HEK293 (cell line): Measurements from ENCODE around the gene HEPACAM2.

ENCODE experiments used
- CTCF ChIA-PET: fragments of 350-600 bp; formaldehyde crosslinking; extraction: SDS; loops from one replicate; lab custom pipeline; 2021; ENCODE audit warnings: antibody characterized with exemption; lab: Yijun Ruan, JAX
- POLR2A ChIA-PET: fragments of 300-600 bp; formaldehyde crosslinking; extraction: SDS; loops from one replicate; lab custom pipeline; 2020; ENCODE audit warnings: antibody characterized with exemption, inconsistent platforms; lab: Yijun Ruan, JAX
- H3K27ac ChIP-seq: fragments of 200-500 bp; sonication (Bioruptor generic); 2 replicates; pipeline ENCODE4 v1.5.1; 2014; ENCODE audit warnings: low read depth, low read length, control low read depth, inconsistent platforms; ENCODE audit errors: extremely low read depth
- H3K36me3 ChIP-seq, 2 experiments: fragments of 200-500 bp in 1 of 2; sonication (Bioruptor generic) in 1 of 2; 1 replicate in 1 of 2; 2 replicates in 1 of 2; pipeline ENCODE4 v1.5.1; 2014 to 2017; ENCODE audit warnings: inconsistent platforms in 2 of 2, low read length in 2 of 2; ENCODE audit not compliant: control insufficient read depth in 2 of 2, insufficient read depth in 1 of 2
- H3K4me1 ChIP-seq: fragments of 200-500 bp; sonication (Bioruptor generic); 2 replicates; pipeline ENCODE4 v1.5.1; 2014; ENCODE audit warnings: mild to moderate bottlenecking, low read length, inconsistent platforms; ENCODE audit not compliant: control insufficient read depth, insufficient read depth
- H3K4me3 ChIP-seq: 2 replicates; pipeline ENCODE4 v1.5.1; 2011; ENCODE audit warnings: low read depth, mild to moderate bottlenecking, control low read depth, low read length, moderate library complexity
- H3K9me3 ChIP-seq: fragments of 200-500 bp; sonication (Bioruptor generic); 2 replicates; pipeline ENCODE4 v1.5.1; 2014; ENCODE audit warnings: low read depth, low read length, inconsistent platforms; ENCODE audit not compliant: control insufficient read depth, insufficient read depth
- GLI2 ChIP-seq: fragments of 450-650 bp; formaldehyde crosslinking; IDR thresholded peaks from 2 replicates; pipeline ENCODE4; 2017; ENCODE audit warnings: missing biosample characterization, missing genetic modification characterization, low read depth, borderline replicate concordance
- GLIS2 ChIP-seq: fragments of 450-650 bp; formaldehyde crosslinking; IDR thresholded peaks from 2 replicates; pipeline ENCODE4 v1.5.1; 2016; ENCODE audit warnings: missing biosample characterization, missing genetic modification characterization
- KLF7 ChIP-seq: fragments of 450-650 bp; formaldehyde crosslinking; IDR thresholded peaks from 2 replicates; pipeline ENCODE4 v1.5.1; 2016; ENCODE audit warnings: missing biosample characterization, missing genetic modification characterization, borderline replicate concordance
- KLF9 ChIP-seq: fragments of 450-650 bp; formaldehyde crosslinking; IDR thresholded peaks from 2 replicates; pipeline ENCODE4 v1.5.1; 2016; ENCODE audit warnings: missing biosample characterization, missing genetic modification characterization, low read depth
- ZFP3 ChIP-seq: fragments of 450-650 bp; formaldehyde crosslinking; IDR thresholded peaks from 2 replicates; pipeline ENCODE4 v1.5.1; 2016; ENCODE audit warnings: low read depth, missing biosample characterization, missing genetic modification characterization
- ZFP41 ChIP-seq: fragments of 450-650 bp; formaldehyde crosslinking; IDR thresholded peaks from 2 replicates; pipeline ENCODE4 v1.5.1; 2016; ENCODE audit warnings: missing biosample characterization, missing genetic modification characterization, borderline replicate concordance
- ZFP69B ChIP-seq: fragments of 450-650 bp; formaldehyde crosslinking; IDR thresholded peaks from 2 replicates; pipeline ENCODE4 v1.5.1; 2016; ENCODE audit warnings: missing biosample characterization, missing genetic modification characterization
- ZIC2 ChIP-seq: fragments of 450-650 bp; formaldehyde crosslinking; IDR thresholded peaks from 2 replicates; pipeline ENCODE4 v1.5.1; 2016; ENCODE audit warnings: missing biosample characterization, missing genetic modification characterization
- ZNF112 ChIP-seq: fragments of 450-650 bp; formaldehyde crosslinking; IDR thresholded peaks from 2 replicates; pipeline ENCODE4 v1.5.0; 2017; ENCODE audit warnings: missing biosample characterization, missing genetic modification characterization
- ZNF121 ChIP-seq: fragments of 450-650 bp; formaldehyde crosslinking; IDR thresholded peaks from 2 replicates; pipeline ENCODE4 v1.5.1; 2016; ENCODE audit warnings: missing biosample characterization, missing genetic modification characterization
- ZNF132 ChIP-seq: fragments of 450-650 bp; formaldehyde crosslinking; IDR thresholded peaks from 2 replicates; pipeline ENCODE4 v1.5.1; 2017; ENCODE audit warnings: missing biosample characterization, missing genetic modification characterization, borderline replicate concordance
- ZNF140 ChIP-seq: fragments of 450-650 bp; formaldehyde crosslinking; IDR thresholded peaks from 2 replicates; pipeline ENCODE4 v1.5.1; 2016; ENCODE audit warnings: missing biosample characterization, missing genetic modification characterization
- ZNF146 ChIP-seq: fragments of 450-650 bp; formaldehyde crosslinking; IDR thresholded peaks from 2 replicates; pipeline ENCODE4 v1.5.1; 2016; ENCODE audit warnings: missing biosample characterization, missing genetic modification characterization
- ZNF184 ChIP-seq: fragments of 450-650 bp; IDR thresholded peaks from 2 replicates; pipeline ENCODE4 v1.5.1; 2018; ENCODE audit warnings: missing biosample characterization, mild to moderate bottlenecking, missing genetic modification characterization
- ZNF211 ChIP-seq: fragments of 450-650 bp; formaldehyde crosslinking; IDR thresholded peaks from 2 replicates; pipeline ENCODE4 v1.5.1; 2016; ENCODE audit warnings: low read depth, missing biosample characterization, missing genetic modification characterization
- ZNF239 ChIP-seq: fragments of 450-650 bp; formaldehyde crosslinking; IDR thresholded peaks from 2 replicates; pipeline ENCODE4 v1.5.1; 2016; ENCODE audit warnings: missing biosample characterization, missing genetic modification characterization
- ZNF302 ChIP-seq: fragments of 450-650 bp; formaldehyde crosslinking; IDR thresholded peaks from 2 replicates; pipeline ENCODE4 v1.5.1; 2016; ENCODE audit warnings: missing biosample characterization, missing genetic modification characterization, low read depth
- ZNF362 ChIP-seq: fragments of 450-650 bp; formaldehyde crosslinking; IDR thresholded peaks from 2 replicates; pipeline ENCODE4 v1.5.1; 2016; ENCODE audit warnings: missing biosample characterization, missing genetic modification characterization
- ZNF423 ChIP-seq: fragments of 450-650 bp; formaldehyde crosslinking; IDR thresholded peaks from 2 replicates; pipeline ENCODE4 v1.5.1; 2016; ENCODE audit warnings: missing biosample characterization, missing genetic modification characterization
- ZNF521 ChIP-seq: fragments of 450-650 bp; formaldehyde crosslinking; IDR thresholded peaks from 2 replicates; pipeline ENCODE4 v1.5.1; 2017; ENCODE audit warnings: missing biosample characterization, mild to moderate bottlenecking, missing genetic modification characterization
- ZNF529 ChIP-seq: fragments of 450-650 bp; formaldehyde crosslinking; IDR thresholded peaks from 2 replicates; pipeline ENCODE4 v1.5.1; 2017; ENCODE audit warnings: missing genetic modification characterization, missing biosample characterization; ENCODE audit not compliant: insufficient replicate concordance
- ZNF580 ChIP-seq: fragments of 450-650 bp; formaldehyde crosslinking; IDR thresholded peaks from 2 replicates; pipeline ENCODE4 v1.5.1; 2016; ENCODE audit warnings: missing biosample characterization, missing genetic modification characterization
- ZNF629 ChIP-seq: fragments of 450-650 bp; formaldehyde crosslinking; IDR thresholded peaks from 2 replicates; pipeline ENCODE4 v1.5.1; 2017; ENCODE audit warnings: missing biosample characterization, missing genetic modification characterization
- ZNF645 ChIP-seq: fragments of 450-650 bp; formaldehyde crosslinking; IDR thresholded peaks from 2 replicates; pipeline ENCODE4; 2016; ENCODE audit warnings: missing biosample characterization, missing genetic modification characterization
- ZNF791 ChIP-seq: fragments of 450-650 bp; formaldehyde crosslinking; IDR thresholded peaks from 2 replicates; pipeline ENCODE4 v1.5.1; 2016; ENCODE audit warnings: missing biosample characterization, missing genetic modification characterization
- ZNF792 ChIP-seq: fragments of 450-650 bp; formaldehyde crosslinking; IDR thresholded peaks from 2 replicates; pipeline ENCODE4 v1.5.1; 2016; ENCODE audit warnings: missing biosample characterization, missing genetic modification characterization
- ZSCAN23 ChIP-seq: fragments of 450-650 bp; formaldehyde crosslinking; IDR thresholded peaks from 2 replicates; pipeline ENCODE4 v1.5.1; 2016; ENCODE audit warnings: missing biosample characterization, missing genetic modification characterization

HEPACAM2 gene

GRCh38 chr7:93235541-93235940 is 9.3 kb upstream of the HEPACAM2 start:
- TF ChIP-seq ZNF112 (tag by site-specific recombination) (no peak), ZNF121 (tag by site-specific recombination) (no peak), GLI2 (tag by site-specific recombination) (no peak), GLIS2 (tag by site-specific recombination) (no peak), ZNF132 (no peak), ZNF146 (tag by site-specific recombination) (no peak), ZNF211 (tag by site-specific recombination) (no peak), ZIC2 (tag by site-specific recombination) (no peak), ZFP41 (tag by site-specific recombination) (no peak), ZNF521 (tag by site-specific recombination) (no peak)
- H3K4me1 ChIP-seq, result no peaks in the 10 kb centered on the region
- no peak overlapping the region for H3K4me3 ChIP-seq
- ChIA-PET CTCF (interaction anchor here (0.6 to 1.5 kb wide), 3 partner anchors 11 to 1380 kb away, joined by 3 to 7 read pairs (median 6); no protein-coding TSS in a partner anchor), POLR2A (no interaction called here)
- H3K9me3 ChIP-seq, result no peaks in the 10 kb centered on the region
- H3K27ac ChIP-seq, result no peak overlapping the region
- no peaks in the 10 kb centered on the region for H3K36me3 ChIP-seq

- CTCF ChIA-PET, result interaction anchor here (0.6 to 0.9 kb wide), 3 partner anchors 57 to 1967 kb away, joined by 3 read pairs; no protein-coding TSS in a partner anchor
- POLR2A ChIA-PET, result interaction anchor here (0.8 to 1.3 kb wide), 4 partner anchors 10 to 704 kb away, joined by 3 to 6 read pairs (median 4); partner anchors contain the start of genes PEX1 and RBM48
- H3K4me1 ChIP-seq, result no peaks in the 10 kb centered on the region
- TF ChIP-seq ZNF580 (tag by site-specific recombination) (no peak), KLF9 (no peak), ZNF645 (tag by site-specific recombination) (no peak), ZFP69B (no peak), ZNF184 (tag by site-specific recombination) (no peak), ZNF423 (tag by site-specific recombination) (no peak), ZNF239 (tag by site-specific recombination) (no peak), ZNF529 (tag by site-specific recombination) (no peak), ZNF302 (tag by site-specific recombination) (no peak), ZNF362 (tag by site-specific recombination) (no peak), ZNF792 (tag by site-specific recombination) (no peak), ZNF629 (tag by site-specific recombination) (no peak), ZFP3 (no peak), KLF7 (tag by site-specific recombination) (no peak), ZNF791 (tag by site-specific recombination) (no peak), ZSCAN23 (tag by site-specific recombination) (no peak), ZNF140 (no peak)
- H3K4me3 ChIP-seq, result peak overlapping the region; percentile 65
- no peaks in the 10 kb centered on the region for H3K36me3 ChIP-seq
- no peaks in the 10 kb centered on the region for H3K9me3 ChIP-seq
- H3K27ac ChIP-seq, result no peak overlapping the region
These were observed 6.4 kb upstream of the HEPACAM2 start for GRCh38 chr7:93232673-93233018.
